GDM1 (cell line): Measurements from ENCODE around the gene KRTAP9-3.
"Not testable (repeated sequence)": the region's sequence is repeated elsewhere in the genome, so short reads cannot be mapped to it uniquely, and the experiment has no call there.

Experiments used
- DNase-seq: peaks from one replicate; lab custom pipeline; 2025; lab: John Stamatoyannopoulos, UW

KRTAP9-3 gene

DNA sequence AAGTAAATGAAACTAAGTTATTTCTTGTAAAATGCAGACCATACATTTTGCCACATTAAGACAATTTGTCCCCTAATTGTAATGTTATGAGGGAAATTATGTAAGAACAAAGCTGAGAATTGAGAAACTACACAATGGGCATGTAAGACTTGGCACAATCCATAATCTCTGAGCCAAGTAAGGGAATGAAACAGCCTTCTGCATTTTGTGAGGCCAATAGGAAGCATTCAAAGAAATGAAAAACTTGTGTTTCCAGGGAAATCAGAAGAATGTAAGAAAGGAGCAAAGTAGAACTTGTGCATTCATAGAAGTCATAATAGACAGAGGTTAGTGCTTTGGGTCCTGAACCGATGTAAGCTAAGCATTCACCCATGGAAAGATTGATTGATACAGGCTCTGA, 19.0 kb downstream of the KRTAP9-3 start:
- no peak for DNase-seq

DNA sequence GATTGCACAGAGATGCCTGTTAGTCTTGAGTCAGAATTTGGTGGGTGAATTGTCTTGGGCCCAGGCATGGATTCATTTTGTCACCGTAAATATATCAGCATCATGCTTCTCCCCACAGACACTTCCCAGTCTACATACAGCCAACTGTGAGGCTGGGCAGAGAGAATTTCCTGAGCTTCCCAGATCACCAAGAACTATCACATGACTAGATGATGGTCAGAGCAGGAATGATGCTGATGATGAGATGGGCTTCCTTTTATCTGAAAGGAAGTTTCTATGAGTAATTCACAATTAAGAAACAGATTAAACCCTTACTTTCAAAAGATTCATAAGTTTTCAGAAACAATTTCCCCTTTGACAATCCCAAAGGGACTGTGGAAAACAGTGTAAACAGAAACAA, 22.6 kb downstream of the KRTAP9-3 start:
- no peak for DNase-seq

DNA sequence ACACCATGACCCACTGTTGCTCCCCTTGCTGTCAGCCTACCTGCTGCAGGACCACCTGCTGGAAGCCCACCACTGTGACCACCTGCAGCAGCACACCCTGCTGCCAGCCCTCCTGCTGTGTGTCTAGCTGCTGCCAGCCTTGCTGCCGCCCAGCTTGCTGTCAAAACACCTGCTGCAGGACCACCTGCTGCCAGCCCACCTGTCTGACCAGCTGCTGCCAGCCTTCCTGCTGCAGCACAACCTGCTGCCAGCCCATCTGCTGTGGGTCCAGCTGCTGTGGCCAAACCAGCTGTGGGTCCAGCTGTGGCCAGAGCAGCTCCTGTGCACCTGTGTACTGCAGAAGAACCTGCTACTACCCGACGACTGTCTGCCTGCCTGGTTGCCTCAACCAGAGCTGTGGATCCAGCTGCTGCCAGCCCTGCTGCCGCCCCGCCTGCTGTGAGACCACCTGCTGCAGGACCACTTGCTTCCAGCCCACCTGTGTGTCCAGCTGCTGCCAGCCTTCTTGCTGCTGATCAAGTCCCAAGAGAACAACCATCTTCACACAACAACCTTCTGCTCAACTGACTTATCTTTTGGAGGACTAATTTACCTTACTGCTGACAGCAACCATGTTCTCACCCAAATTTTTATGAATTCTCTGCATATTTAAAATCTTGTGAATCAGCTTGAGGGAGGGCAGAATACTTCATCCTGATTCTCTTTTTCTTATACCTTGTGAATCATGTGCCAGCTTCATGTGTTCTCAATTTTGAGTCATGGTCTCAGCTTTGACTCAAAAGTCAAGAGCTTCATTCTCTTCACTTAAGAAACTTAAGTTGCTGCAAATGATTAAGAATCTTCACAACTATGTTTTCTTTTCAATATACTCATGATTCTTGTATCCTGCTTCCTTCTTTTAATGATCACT, 23.4 kb downstream of the KRTAP9-3 start, which contains the start of gene KRTAP9-9:
Gene KRTAP9-9 (plus strand): TSS at position 4 of the 910 bp plus-strand sequence.
- not testable (repeated sequence) for DNase-seq

DNA sequence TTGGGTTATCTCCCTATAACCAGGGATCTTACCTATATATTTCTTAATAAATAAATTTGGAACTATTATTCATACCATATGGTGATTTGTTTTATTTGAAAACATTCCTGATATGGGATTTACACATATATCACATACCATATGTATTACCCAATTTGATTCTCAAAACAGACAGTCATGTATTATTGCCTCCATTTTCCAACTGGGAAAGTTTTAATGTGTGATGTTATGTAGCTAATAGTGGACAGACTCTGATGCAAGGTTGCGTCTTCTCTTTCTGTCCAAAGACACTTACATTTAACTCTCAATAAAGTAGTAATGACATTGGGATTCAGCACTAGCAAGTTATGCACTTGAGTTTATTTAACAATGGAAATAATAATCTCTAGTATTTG, 24.0 kb downstream of the KRTAP9-3 start:
- DNase-seq, result no peak

DNA sequence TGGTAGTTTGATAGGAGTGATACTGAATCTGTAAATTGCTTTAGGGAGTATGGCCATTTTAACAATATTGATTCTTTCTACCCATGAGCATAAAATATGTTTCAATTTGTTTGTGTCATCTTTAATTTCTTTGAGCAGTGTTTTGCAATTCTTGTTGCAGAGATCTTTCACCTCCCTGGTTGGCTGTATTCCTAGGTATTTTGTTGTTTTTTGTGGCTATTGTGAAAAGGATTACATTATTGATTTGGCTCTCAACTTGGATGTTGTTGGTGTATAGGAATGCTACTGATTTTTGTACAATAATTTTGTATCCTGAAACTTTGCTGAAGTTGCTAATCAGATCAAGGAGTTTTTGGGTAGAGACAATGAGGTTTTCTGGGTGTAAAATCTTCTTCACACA, 26.2 kb downstream of the KRTAP9-3 start:
- no peak for DNase-seq

GRCh38 chr17:41263212-41263611, 31.0 kb downstream of the KRTAP9-3 start:
- DNase-seq, result no peak

GRCh38 chr17:41264599-41264998, 32.4 kb downstream of the KRTAP9-3 start:
- no peak for DNase-seq

DNA sequence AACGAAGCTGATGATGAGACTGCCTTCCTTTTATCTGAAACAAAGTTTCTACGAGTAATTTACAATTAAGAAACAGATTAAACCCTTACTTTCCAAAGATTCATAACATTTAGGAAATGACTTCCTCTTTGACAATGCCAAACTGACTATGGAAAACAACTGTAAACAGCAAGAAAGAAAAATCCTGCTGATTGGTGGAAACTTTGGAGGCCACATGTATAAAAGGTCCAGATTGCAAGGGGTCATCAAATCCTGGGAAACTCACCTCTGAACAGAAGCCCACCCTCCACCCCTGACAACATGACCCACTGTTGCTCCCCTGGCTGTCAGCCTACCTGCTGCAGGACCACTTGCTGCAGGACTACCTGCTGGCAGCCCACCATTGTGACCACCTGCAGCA, 32.8 kb downstream of the KRTAP9-3 start, which contains the start of gene KRTAP9-6:
Gene KRTAP9-6 (plus strand): TSS at position 301 of the 400 bp plus-strand sequence. CDS start 0 bp downstream, at position 301.
- DNase-seq, result no peak

DNA sequence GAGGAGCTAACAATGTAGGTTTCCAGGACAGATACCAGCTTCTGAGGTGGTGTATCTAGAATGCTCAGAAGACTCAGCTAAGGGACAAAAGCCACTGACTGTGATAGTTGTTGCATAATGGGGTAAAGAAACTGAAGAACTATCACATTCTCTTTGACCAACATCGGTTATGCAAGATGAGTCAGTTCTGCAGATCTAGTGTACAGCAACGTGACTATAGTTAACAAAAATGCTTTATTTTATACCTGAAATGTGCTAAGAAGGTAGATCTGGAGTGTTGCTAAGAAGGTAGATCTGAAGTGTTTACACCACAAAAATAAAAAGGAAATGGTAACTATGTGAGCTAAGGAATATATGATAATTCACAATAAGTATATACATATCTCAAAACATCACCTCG, 35.5 kb downstream of the KRTAP9-3 start:
- DNase-seq, result no peak

- not testable (repeated sequence) for DNase-seq
Measured at GRCh38 chr17:41271323-41271722, 39.1 kb downstream of the KRTAP9-3 start.

- no peak for DNase-seq
Measured at GRCh38 chr17:41271858-41272257, 39.6 kb downstream of the KRTAP9-3 start.

GRCh38 chr17:41275648-41276190, 43.5 kb downstream of the KRTAP9-3 start, which contains the start of gene KRTAP9-7:
Gene KRTAP9-7 (plus strand): TSS chr17:41275698. CDS start chr17:41275698, 0 bp downstream.
- DNase-seq, result not testable (repeated sequence)

GRCh38 chr17:41278176-41278955, 46.1 kb downstream of the KRTAP9-3 start:
- DNase-seq, result no peak
